COLO668 (cell line): Measurements from ENCODE around the gene DENND1B.
A peak's percentile ranks its signal among the peaks of the same experiment; 100 is the strongest.
"Not testable (repeated sequence)": the region's sequence is repeated elsewhere in the genome, so short reads cannot be mapped to it uniquely, and the experiment has no call there.

ENCODE experiments used
- DNase-seq: peaks from one replicate; lab custom pipeline; 2025; ENCODE audit not compliant: unreplicated experiment; lab: John Stamatoyannopoulos, UW

Gene DENND1B

DNA sequence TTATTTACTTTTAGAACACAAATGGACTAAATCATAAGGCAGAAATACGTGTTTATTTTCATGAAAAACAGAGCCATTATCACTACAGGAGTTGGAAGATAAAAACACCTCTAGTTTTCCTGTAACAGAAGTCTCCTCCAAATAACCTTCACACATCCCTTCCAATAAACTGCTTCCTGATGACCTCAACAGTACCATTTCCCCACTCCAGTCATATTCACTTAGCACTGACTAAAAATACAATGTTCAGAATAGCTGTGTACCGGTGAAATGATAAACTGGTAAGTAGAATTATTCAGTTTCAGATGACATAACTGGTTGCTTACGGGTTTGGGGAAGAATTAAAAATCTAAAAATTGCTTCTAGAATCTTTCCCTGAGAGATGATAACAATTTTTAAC lies 137.9 kb downstream of the DENND1B start:
- DNase-seq = no peak

DNA sequence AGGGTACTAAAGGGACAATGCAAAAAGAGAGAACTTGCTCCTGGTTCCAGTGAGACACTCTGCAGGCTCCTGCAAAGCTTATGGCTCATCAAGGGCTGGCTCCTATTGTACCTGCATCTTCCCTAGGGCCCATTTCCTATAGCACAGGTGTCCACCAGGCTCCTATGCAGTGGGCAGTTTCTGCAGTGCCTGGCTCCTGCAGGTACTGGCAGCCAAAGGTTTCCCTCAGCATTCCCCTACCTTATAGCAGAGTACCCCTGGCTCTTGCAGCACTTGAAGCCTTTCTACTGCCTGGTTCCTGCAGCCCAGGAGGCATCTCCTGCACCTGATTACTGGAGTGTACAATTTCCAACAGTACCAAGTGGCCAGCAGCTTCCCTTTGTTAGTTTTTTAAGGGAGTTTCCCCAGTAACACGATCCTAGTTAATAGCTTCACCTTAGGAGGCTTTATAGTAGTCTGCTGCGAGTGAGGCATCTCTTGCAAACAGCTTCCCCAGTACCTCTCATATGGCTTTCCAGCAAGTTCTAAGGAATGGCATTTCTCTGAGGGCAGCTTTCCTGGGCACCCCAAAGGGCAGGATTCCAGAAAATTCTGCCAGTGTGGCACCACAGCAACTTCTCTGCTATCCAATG lies 141.7 kb downstream of the DENND1B start:
- peak; percentile 34 for DNase-seq

DNA sequence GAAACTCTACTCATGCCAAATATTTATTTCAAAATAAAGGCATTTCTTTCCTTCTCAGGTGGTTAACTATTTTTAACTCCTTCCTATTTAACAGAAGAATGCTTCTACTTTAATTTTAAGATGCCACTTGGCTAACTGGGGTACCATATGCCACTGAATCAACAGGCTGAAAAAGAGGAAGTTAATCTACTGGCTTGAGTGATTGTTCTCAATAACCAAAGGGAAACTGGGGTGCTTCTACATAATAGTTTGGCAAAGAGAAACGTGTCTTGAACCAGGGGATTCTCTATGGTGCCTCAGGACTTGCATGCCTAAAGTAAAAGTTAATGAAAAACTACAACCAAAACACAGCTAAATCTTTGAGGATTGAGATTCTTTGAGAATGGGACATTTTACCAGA lies 142.6 kb downstream of the DENND1B start:
- DNase-seq = no peak

DNA sequence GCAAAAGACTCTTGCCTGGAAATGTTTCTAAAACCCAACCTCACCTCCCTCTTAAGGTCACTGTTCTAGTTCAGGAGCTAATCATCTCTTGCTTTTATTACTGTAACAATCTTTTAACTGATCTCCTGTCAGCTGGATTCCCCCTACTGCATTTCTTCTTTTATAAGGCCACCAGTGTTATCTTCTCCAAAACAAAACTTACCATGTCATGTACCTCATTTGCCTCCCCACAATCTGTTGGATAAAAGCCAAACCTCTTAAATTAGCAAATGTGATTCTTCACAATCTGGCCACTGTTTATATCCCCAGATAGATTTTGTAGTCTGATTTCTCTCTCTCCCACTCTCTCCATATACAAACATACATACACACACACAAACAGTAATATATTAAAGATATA lies 143.3 kb downstream of the DENND1B start:
- DNase-seq = no peak

DNA sequence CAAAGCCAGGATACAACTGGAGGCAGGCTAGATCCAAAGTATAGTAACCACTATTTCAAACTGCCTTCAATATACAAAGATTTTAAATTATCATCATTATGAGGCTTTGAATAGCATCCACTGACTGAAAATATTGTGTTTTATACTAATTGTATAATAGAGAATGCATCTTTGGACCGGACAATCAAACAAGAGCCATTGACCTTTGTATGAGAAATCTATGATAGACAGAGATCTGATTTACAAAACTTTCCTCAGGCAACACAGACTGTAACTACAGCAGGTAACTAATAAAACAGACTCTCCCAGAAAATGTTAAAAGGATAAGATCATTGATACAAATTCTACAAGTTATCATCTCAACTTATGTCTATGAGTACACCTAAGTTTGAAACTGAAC lies 152.9 kb downstream of the DENND1B start:
- no peak for DNase-seq

DNA sequence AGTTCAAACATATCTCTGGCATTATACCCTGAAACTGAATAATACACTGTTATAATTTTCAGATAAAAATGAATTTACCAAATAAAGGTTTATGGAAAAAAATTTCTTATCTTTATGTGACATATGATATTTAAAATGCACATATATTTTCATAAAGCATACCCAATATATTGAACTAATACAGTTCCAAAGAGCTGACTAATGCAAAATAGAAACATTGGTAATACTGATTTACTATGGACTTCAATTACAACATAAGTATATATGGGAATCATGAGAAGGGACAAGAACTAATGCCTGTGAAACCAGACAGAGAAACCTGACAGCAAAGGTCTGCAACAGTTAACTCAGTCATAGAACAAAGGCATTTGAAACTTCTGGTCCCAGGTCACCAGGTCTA lies 153.5 kb downstream of the DENND1B start:
- no peak for DNase-seq

DNA sequence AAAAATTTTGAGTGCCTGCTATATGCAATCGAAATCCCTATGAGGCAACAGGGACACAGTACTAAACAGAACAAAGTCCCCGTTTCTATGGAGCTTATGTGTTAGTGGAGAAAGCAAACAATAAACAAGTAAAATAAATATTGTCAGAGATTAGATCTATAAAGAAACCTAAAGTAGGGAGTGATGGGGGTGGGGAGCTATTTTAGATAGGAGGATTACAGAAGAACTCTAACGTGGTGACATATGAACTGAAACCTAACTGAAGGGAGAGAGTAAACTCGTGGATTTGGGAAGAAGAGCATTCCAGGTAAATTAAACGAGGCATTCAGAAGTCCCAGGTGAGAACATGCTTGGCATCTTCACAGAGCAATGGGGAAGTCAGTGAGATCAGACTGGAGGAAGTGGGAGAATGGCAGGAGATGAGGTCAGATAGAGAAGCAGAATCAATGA lies 154.5 kb downstream of the DENND1B start:
- peak; percentile 9 for DNase-seq

DNA sequence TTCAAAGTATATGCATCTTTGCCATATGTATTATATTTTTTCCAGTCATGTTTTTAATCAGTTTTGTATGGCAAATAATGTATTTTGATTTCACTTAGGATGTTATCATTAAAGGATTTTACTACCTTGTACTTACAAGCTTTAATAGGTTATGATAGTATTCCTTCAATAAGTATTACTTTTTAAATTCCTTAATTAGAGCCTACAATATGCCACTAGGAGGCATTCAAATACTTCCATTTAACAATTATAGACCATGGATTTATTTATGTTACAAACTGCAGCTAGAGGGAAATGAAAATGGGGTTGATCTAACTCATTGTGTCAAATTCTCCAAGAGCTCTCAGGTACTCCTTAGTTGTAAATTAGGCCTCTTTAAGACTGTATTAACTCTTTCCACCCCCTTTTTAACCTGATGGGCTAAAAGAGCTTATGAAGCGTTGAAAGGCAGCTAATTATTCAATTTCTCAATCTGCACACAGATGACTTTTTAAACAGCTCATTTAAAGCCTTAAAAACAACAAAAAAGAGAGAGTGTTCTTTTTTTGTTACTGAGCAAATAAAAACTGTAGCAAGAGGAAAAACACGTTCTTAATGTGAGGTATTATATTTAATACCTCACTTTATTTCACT lies 156.2 kb downstream of the DENND1B start:
- DNase-seq = no peak

DNA sequence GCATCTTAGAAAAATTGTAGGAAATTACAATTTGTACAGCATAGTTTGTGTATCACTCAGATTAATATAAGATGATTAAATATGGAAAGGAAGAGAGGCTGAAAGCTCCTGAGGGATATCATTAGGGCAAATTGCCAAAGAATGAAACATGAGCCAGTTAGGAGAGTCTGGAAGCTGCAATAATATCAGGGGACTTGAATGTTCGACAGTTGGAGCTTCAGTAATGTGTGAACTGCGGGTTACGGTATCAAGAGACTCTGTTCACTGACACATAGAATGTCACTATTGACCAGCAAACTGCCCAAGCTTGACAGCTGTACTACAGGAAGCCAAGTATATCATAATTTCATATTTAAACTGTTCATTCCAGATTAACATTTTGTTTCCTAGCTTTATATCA lies 157.2 kb downstream of the DENND1B start:
- DNase-seq = peak; percentile 18

DNA sequence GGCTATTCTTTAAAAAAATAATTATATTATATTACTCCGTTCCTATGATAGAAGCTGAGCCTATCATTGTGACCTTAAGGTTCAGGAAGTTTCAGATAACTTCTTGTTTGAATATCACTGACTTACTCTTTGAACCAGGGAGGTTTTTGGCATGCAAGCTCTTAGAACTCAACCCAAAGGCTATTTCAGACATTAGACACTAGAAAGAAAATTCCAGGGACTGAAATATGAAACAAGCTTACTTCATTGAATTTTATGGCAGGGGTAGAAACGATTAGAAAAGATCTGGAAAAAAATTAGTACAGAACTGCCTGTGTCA lies 159.6 kb downstream of the DENND1B start:
- no peak for DNase-seq

DNA sequence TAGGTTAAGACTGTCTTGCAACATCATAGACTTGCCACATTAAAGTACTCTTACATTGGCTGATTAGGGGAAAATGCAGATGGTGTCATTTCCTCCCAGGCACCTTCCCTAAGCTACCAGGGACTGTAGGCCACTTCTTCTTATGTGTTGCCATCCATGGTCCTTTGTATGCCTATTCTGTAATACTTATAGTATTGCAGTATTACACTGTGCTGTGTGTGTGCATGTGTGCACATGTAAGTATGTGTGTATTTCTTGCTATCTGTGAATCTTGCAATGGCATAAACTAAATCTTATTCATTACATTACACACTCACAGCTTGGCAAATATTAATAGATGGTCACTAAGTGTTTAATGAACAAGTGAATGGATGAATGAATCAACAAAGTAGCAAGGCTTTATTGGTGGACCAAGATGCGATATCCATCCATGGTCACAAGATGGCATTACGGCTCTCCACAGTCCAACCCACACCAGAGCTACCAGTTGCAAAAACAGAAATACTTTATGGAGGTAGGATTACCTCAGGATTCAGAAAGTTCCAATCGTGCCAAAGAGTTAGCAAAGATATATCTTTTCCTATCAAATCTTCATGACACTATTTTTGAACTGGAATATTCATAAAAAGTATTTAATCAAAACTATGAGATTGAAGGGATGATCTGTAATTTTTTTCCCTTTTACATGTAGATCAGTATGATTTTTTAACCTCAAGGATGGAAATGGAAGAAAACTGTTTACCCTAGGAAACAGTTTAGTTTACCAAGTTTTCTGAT lies 160.2 kb downstream of the DENND1B start:
- DNase-seq = peak; percentile 34

DNA sequence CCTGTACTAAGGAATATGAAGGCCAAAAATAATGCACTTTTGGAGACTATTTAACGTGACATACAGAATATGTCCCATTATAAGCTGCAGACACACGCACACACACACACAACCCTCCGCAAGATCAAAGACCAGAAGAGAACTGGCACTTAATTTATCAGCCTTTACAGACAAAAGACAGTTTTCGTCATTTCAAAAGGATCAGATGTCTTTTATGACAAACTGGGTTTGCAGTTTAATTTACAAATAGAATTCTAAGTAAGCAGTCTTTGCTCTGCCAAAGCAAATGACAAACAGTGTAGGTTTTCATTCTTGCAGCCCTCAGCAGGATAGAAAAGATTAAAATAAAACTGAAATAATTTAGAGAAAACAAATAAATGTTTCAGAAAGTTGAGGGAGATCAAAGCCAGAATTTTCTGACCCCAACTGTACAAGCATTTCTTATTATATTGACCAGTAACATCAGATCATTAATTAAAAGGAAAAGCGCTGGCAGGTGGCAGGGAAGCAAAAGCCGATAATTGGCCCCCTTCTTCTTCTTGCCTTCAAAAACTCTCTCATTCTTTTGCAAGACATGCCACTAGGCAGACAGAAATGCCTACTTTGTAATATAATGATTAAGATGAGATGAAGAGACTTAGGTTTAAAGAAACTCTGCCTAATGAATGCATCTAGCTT lies 169.0 kb downstream of the DENND1B start:
- no peak for DNase-seq

DNA sequence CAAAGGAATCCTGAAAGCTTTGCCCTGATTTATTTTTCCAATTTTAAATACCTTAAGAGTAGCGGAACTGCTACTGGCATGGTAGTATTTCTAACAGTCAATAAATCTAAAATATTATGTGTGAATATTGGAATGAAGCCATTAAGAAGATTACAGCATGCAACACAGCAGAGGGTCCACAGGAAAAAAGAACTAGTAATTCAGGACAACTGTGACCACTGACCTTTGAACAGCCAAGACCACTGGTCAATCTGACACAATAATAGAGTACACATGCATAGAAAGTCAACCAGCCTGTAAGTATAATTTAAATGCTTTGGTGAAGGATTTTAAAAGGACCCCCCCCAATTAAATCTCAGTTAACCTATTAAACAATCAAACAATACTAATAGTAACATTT lies 171.0 kb downstream of the DENND1B start:
- DNase-seq = no peak

DNA sequence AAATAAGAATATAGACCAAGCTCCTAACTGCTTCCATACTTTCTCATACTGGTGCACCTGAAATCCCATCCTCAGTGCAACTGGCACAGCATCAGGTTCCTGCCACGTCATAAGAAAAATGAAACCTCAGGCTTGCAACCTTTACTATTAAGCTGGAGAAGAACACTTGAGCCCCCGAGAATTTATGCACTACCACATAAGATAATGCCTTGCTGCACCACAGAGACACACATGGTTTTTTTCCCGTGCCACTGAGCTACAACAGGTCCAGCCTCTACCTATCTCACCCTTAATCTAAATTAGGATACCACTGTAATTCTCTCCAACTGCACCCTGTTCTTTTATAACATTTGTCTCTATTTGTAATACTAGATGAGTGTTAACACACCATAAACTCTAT lies 174.5 kb downstream of the DENND1B start:
- no peak for DNase-seq

DNA sequence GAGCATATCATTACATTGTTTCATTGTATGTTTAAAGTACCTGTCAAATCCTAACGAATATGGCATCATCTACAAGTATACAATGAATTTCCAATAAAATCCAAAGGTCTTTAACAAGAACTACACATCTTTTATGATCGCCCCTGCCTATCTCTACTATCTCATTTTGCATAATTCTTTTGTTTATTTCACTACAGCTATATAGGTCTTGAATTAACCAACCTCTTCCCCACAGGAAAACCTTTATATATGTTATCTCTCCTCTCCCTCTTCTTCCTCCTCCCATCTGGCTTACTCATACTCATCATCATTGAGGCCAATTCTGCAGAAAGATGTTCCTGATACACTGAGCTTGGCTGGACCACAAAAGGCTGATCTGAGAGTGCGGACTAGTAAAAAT lies 175.5 kb downstream of the DENND1B start:
- no peak for DNase-seq

DNA sequence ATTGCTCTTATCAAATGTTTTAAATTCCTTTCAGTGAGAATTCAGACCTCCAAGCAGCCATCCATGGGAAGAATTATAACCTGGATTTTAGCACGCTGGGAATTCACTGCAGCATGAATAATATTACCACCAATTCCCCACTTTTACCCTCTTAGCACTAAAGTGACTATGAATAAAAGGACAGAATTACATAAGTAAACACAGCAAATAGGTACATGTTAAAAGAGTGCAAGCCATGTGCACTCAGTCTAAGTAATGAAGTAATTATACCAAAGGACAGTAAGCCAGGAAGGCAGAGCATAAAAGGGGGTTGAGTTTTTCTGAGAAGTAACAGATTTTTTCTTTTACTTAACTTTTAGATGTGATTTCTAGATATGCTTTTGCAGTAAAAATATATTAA lies 176.3 kb downstream of the DENND1B start:
- DNase-seq = no peak

DNA sequence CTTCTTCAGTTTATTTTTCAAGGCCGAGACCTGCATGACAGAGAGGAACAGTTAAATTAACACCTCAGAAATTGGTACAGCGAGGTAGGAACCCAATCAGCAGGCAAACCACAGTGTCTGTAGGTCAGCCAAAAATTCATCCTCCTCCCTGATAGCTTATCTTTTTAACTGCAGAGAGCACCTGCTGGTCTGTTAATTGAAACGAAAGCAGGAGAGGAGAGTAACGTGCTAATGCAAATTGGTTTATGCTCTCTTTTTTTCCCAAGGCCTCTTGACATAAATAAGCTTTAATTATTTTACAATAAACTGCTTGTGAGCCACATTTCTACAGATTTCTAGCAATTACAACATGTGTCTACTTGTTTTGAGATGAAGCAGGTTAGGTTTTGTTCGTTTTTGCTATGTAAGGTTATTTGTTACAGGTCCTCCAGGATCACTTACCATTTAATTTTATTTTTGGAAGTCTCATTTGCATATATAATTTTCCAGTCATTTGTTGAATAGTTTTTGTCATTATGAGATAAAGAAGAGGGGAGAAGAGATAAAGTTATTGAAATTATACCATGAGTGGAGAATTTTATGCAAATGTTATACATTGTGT lies 179.9 kb downstream of the DENND1B start:
- DNase-seq = no peak

DNA sequence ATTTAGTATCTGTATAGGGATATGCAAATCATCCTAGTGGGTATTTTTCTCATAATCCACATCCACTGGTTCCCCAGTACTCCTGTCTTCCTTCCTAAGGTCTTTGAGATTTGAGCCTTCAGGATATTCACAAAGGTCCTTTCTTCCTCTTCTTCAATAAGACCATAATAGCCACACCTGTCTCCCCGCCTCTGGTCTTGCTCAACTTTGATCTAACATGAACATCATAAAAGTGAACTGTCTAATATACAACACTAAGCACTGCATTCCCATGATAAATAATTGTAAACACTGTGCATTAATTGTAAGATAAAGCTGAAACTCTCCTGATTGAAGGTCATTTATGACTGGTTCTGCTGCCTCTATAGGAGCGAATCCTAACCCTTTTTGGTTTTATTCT lies 184.6 kb downstream of the DENND1B start:
- DNase-seq = no peak

DNA sequence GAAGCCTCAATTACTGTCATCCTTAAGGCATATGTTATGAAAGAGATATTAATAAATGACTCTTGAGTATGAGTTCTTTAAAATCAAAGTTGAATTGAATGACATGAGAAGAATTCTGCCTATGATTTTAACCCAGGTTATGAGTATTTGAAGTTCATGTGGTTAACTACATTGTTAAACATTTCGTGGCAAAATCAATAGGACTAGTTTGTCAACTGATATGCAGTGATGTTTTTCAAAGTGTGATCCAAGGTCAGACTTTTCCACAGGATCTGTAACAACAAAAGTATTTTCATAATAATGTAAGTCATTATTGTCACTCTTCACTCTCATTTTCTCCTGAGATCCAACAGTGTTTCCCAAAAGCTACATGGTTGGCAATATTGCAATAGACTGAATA lies 189.5 kb downstream of the DENND1B start:
- no peak for DNase-seq

DNA sequence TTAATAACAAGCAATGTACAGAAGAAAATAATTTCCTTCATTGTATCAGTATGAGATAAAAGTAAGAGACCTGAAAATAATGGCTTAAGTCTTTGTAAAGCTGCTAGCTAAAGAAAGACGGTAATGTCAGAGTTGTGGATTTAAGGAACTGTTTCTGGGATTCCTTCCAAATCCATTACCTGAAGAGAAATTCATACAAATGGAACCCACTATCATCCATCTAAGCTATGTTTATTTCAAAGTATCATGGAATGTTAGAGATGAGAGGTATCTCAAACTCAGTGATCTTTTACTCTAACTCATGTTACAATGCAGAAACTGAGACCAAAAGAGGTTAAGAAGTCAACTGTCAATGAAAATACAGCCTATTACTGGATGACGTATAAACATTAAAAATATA lies 197.7 kb downstream of the DENND1B start:
- no peak for DNase-seq

DNA sequence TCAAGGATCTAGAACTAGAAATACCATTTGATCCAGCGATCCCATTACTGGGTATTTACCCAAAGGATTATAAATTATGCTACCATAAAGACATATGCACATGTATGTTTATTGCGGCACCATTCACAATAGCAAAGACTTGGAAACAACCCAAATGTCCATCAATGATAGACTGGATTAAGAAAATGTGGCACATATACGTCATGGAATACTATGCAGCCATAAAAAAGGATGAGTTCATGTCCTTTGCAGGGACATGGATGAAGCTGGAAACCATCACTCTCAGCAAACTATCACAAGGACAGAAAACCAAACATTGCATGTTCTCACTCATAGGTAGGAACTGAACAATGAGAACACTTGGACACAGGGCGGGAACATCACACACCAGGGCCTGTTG lies 199.7 kb downstream of the DENND1B start:
- DNase-seq = not testable (repeated sequence)

DNA sequence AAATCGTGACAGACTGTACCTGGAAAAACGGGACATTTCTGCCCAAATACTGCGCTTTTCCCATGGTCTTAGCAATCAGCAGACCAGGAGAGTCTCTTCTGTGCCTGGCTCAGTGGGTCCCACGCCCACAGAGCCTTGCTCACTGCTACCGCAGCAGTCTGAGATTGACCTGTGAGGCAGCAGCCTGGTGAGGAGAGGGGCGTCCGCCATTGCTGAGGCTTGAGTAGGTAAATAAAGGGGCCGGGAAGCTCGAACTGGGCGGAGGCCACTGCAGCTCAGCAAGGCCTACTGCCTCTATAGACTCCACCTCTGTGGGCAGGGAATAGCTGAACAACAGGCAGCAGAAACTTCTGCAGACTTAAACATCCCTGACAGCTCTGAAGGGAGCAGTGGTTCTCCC lies 203.1 kb downstream of the DENND1B start:
- no peak for DNase-seq
